OCI-LY1 (cell line): ENCODE measurements around the gene SMIM29.

Experiments used
- EZH2 ChIP-seq: fragments of 200-600 bp; sonication (generic), shearing (Covaris generic); IDR thresholded peaks from 2 replicates; pipeline ENCODE4 v1.8.0; 2017; ENCODE audit warnings: borderline replicate concordance, mixed run types, mild to moderate bottlenecking, antibody characterized with exemption, low read length, moderate library complexity, mixed read lengths
- TF ChIP-seq, protein P1 (sequence below): fragments of 200-600 bp; sonication (generic), shearing (Covaris generic); IDR thresholded peaks from 2 replicates; pipeline ENCODE4 v1.5.1; 2017; ENCODE audit warnings: mild to moderate bottlenecking, antibody characterized with exemption, low read length, moderate library complexity, mixed read lengths

DNA sequence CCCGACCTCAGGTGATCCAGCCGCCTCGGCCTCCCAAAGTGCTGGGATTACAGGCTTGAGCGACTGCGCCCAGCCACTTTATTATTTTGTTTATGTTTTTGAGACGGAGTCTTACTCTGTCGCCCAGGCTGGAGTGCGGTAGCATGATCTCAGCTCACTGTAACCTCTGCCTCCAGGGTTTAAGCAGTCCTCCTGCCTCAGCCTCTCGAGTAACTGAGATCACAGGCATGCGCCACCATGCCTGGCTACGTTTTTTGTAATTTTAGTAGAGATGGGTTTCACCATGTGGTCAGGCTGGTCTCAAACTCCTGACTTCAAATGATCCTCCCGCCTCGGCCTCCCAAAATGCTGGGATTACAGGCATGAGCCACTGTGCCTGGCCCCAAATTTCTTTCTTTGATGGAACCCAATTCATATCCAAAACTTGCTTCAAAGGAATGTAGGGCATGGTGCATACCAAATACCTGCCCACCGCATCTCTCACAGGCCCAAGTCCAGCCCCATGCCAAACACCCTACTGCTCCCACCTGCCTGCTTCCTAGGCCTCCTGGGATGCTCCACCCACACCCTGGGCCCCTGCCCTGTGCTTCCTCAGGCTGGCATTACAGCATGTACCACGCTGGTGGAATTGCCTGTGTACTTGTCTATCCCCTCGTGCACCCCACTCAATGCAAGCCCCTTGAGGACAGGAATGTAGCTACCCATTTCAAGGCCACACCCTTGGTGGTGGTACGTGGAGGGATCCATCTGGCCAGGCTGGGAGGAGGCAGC lies 17.1 kb downstream of the SMIM29 start:
- TF ChIP-seq, protein P1, sequence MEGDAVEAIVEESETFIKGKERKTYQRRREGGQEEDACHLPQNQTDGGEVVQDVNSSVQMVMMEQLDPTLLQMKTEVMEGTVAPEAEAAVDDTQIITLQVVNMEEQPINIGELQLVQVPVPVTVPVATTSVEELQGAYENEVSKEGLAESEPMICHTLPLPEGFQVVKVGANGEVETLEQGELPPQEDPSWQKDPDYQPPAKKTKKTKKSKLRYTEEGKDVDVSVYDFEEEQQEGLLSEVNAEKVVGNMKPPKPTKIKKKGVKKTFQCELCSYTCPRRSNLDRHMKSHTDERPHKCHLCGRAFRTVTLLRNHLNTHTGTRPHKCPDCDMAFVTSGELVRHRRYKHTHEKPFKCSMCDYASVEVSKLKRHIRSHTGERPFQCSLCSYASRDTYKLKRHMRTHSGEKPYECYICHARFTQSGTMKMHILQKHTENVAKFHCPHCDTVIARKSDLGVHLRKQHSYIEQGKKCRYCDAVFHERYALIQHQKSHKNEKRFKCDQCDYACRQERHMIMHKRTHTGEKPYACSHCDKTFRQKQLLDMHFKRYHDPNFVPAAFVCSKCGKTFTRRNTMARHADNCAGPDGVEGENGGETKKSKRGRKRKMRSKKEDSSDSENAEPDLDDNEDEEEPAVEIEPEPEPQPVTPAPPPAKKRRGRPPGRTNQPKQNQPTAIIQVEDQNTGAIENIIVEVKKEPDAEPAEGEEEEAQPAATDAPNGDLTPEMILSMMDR: no peak
- no peak for TF ChIP-seq EZH2
